Skin epidermis (tissue), 12 donors: ENCODE results near the gene C16orf74.

ENCODE experiments used
- H3K27ac ChIP-seq, 21 experiments: fragments of 200-600 bp; sonication (generic) in 11 of 21; one replicate each; pipeline ENCODE4 v1.5.0; 2020; ENCODE audit warnings: mild to moderate bottlenecking in 3 of 21, inconsistent platforms in 2 of 21, moderate library complexity in 2 of 21
- H3K4me3 ChIP-seq, 7 experiments: fragments of 200-600 bp; sonication (generic) in 2 of 7; one replicate each; pipeline ENCODE4 v1.5.0; 2020; ENCODE audit warnings: inconsistent platforms in 2 of 7, mild to moderate bottlenecking in 2 of 7, moderate library complexity in 1 of 7

The C16orf74 gene

DNA sequence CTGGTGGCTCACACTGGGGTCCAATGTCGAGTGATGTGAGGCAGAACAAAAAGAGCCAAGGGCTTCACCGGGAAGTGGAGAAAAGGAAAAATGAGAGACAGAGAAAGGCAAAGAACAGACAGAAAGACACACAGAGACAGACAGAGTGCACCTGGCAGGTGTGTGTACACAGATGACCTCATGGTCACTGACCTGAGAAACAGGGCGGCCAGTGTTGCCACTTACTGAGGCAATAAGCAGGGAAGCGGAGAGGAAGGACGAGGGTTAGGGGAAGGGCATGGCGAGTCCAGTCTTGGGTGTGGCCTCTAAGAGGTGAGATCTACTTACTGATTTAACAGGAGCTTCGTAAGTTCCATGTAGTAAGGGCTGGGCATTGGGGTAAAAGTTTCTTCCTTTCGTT, 69.6 kb downstream of the C16orf74 start:
- no peak overlapping the region for H3K4me3 ChIP-seq
- no peak overlapping the region for H3K27ac ChIP-seq

DNA sequence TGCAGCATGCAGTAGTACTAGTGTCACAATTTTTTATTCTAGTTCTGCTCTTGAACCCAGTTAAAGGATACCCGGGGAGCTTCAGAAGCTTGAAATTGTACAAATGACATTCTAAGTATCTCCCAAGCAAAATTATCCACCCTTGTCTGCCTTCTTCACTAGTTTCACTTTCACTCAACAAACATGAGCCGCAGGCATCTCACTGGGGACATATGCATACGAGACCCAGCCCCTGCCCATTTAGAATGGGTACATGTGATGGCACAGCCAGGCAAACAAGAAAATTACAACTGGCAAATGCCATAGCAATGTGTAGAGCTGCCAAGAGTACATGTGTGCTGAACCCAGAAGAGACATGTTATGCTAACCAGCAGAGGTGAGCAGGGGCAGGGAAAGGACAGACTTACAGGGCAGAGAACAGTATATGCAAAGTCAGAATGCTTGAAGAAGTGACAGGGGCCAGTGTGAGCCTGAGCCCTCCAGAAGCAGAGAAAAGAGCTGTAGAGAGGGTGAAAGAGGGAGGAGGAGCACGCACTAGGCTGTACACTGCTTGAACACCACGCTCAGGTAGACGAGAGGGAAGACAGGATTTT, 70.4 kb downstream of the C16orf74 start:
- no peak overlapping the region for H3K27ac ChIP-seq

GRCh38 chr16:85679870-85680269, 71.0 kb downstream of the C16orf74 start:
- H3K27ac ChIP-seq: no peak overlapping the region
- no peak overlapping the region for H3K4me3 ChIP-seq

More for the DNA sequence above, 70.4 kb downstream of the C16orf74 start:
- no peak overlapping the region for H3K4me3 ChIP-seq

GRCh38 chr16:85678821-85679220, 72.1 kb downstream of the C16orf74 start:
- H3K27ac ChIP-seq: no peak overlapping the region
- H3K4me3 ChIP-seq: no peak overlapping the region

- Histone ChIP-seq H3K4me3 (no peak overlapping the region), H3K27ac (no peak overlapping the region)
These were observed 72.9 kb downstream of the C16orf74 start for GRCh38 chr16:85678016-85678415.

GRCh38 chr16:85677383-85677967, 73.4 kb downstream of the C16orf74 start:
- H3K27ac ChIP-seq: no peak overlapping the region
- H3K4me3 ChIP-seq: no peak overlapping the region

- H3K27ac ChIP-seq: no peak overlapping the region
- H3K4me3 ChIP-seq: no peak overlapping the region
These were observed 74.4 kb downstream of the C16orf74 start for GRCh38 chr16:85676466-85676865.

- no peak overlapping the region for H3K27ac ChIP-seq
- no peak overlapping the region for H3K4me3 ChIP-seq
These were observed 75.5 kb downstream of the C16orf74 start for GRCh38 chr16:85675251-85675874.

DNA sequence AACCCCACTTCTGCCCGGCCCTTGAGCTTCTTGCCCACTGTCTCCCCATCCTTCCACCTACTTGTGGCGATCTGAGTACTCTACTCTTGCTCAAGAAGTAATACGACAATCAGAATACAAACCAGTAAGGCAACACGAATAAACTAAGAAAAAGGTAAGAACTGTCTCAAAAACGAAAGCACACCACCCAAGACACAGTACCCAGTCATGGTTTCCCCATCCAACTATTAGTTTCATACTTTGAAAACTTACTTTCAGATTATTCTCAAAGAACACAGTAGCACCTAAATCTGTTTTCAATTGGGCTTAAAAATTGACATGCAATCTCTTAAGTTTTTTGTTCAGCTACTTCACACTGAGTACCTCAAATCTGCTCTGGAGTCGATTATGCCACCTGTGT, 76.1 kb downstream of the C16orf74 start:
- no peak overlapping the region for H3K27ac ChIP-seq

GRCh38 chr16:85674418-85674755, 76.5 kb downstream of the C16orf74 start:
- H3K27ac ChIP-seq: no peak overlapping the region

More for the DNA sequence above, 76.1 kb downstream of the C16orf74 start:
- no peak overlapping the region for H3K4me3 ChIP-seq

DNA sequence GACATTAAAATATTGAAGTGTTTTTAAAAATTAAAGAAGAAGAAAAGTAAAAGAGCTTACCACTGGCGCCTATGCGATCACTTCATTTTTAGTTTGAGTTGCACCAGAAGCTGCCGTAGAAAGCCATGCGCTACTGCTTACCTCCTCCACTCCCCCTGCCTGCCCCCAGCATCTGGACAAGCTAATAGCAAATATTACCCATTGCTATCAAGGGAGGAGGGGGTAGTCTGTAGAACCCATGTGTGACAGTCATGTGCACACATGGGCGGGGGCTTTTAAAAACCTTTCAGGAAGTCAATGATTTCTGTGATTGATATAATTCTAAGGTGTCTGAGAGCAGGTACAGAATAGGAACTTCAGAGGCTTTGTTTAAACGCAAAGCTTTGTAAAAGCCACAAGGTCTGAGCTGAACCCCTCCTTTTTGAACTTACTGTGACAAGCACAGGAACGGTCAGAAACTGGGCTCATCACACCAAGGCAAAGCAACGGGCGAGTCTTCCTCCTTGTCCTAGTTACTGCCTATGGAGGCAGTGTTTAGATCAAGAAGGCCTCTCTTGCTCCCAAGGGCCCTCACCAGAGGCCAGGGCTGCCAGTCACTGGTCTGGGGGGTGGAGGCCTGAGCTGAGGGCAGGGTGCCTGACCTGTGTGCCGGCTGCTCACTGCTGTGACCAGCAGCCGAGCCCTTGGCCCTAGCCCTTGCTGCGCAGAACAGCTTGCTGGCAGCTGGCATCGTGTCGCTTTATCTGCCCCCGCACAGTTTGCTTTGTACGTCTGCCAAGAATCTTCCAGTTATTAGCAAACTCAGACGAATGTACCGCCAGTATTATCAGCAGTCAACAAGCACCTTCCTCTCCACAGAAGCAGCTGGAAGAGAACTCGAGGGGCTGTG, 77.1 kb downstream of the C16orf74 start:
- H3K27ac ChIP-seq: no peak overlapping the region
- H3K4me3 ChIP-seq: no peak overlapping the region

More at GRCh38 chr16:85674418-85674755, 76.5 kb downstream of the C16orf74 start:
- H3K4me3 ChIP-seq: no peak overlapping the region

DNA sequence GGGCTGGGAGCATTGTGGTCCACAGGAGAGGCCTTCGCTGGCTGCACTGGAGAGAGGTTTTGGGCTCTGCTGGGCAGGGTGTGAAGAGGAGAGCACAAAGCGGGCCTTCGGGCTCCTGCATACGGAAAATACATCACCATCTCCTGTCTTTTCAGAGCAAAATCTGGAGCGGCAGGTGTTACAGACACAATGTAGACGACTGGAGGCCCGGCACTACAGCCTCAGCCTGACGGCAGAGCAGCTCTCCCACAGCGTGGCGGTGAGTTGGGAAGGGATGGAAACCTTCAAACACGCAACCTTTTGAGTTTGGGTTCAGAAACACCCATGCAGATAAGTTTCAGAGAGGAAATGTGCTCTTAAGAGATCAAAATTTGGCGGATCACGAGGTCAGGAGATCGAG, 80.1 kb downstream of the C16orf74 start:
- no peak overlapping the region for H3K4me3 ChIP-seq

DNA sequence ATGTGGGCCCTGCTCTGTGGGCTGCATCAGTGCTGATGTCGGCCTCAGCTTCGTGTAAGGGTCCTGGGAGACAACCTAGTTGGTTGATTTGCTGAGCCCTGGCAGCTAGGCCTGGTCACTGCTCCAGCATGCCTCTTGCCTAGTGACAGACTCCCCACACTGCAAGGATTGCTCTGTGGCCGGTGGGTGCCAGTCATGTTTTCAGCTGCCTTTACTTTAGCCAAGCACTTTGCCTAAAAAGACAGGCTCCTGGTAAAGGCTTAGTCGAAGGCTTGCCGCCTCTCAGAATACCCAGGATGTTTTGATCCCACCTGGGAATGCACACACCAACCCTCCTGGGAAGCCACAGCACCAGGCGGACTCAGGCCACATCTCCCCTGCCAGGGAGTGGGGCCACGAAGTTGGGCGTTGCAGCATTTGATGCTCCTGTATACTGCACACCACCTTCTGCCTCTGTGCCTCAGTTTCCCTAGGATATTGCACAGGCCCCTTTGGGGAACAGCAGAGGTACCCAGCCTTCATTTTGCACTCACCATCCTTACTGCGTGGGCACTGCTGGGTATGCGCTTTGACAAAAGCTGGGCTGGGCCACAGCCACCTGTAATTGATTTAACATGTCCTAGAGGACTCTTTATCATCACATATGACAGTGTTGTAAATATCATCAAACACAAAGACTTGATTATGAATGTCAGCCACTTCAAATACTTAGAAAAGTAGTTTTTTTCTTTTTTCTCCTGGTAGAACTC, 82.0 kb downstream of the C16orf74 start:
- Histone ChIP-seq H3K27ac (no peak overlapping the region), H3K4me3 (no peak overlapping the region)

More for the DNA sequence above, 80.1 kb downstream of the C16orf74 start:
- no peak overlapping the region for H3K27ac ChIP-seq

GRCh38 chr16:85667841-85668413, 83.0 kb downstream of the C16orf74 start:
- H3K4me3 ChIP-seq: no peak overlapping the region
- H3K27ac ChIP-seq: no peak overlapping the region

DNA sequence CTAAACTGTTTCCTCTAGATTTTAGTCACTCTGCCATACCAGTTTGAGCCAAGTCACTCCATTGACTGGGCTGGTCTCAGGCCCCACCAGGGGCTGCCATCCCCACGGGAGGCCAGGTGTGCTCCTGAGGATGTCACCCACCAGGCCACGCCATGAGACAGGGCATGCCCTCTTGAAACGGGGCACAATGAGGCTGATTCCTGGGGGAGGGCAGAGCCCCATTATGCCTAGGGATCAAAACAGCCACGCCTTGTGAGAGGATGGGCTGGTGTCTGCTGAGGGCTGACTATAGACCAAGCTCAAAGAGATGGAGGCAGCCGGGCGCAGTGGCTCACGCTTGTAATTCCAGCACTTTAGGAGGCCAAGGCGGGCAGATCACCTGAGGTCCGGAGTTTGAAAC, 83.6 kb downstream of the C16orf74 start:
- Histone ChIP-seq H3K27ac (no peak overlapping the region), H3K4me3 (no peak overlapping the region)

- Histone ChIP-seq H3K4me3 (no peak overlapping the region), H3K27ac (no peak overlapping the region)
These were observed 85.0 kb downstream of the C16orf74 start for GRCh38 chr16:85665929-85666328.

GRCh38 chr16:85665373-85665740, 85.5 kb downstream of the C16orf74 start:
- H3K27ac ChIP-seq: no peak overlapping the region
- no peak overlapping the region for H3K4me3 ChIP-seq

GRCh38 chr16:85664580-85665372, 86.1 kb downstream of the C16orf74 start:
- Histone ChIP-seq H3K4me3 (no peak overlapping the region), H3K27ac (no peak overlapping the region)

DNA sequence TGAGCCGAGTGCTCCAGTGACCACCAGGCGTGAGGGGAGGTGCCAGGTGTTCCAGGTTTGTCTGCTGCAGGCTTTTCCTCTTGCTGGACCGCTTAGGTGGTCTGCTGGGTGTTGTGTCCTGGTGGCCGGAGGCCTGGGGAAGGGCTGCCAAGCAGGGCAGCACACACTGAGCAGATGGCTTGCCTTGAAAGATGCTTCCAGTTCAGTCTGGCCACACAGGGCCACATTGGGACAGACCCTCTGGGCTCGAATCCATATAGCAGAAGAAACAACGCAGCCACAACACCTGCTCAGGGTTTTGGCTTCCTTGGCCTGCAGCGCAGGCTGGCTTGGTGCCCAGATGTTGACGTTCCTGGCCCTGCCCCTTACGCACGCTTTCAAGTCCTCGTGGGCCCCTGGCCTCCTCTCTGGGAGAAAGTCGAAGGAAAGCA, 87.0 kb downstream of the C16orf74 start:
- H3K27ac ChIP-seq: no peak overlapping the region
- no peak overlapping the region for H3K4me3 ChIP-seq
